ENCODE results near the gene NR2F1.

NR2F1 gene

GRCh38 chr5:93585041-93585766 lies 2.2 kb downstream of the NR2F1 start:
- no peak for TF ChIP-seq CTCF (IDR thresholded peaks at IDR 0.05; ENCODE audit: extremely low read depth, missing control alignments)
- DNase-seq (ENCODE audit: low spot score), result no peak

DNA sequence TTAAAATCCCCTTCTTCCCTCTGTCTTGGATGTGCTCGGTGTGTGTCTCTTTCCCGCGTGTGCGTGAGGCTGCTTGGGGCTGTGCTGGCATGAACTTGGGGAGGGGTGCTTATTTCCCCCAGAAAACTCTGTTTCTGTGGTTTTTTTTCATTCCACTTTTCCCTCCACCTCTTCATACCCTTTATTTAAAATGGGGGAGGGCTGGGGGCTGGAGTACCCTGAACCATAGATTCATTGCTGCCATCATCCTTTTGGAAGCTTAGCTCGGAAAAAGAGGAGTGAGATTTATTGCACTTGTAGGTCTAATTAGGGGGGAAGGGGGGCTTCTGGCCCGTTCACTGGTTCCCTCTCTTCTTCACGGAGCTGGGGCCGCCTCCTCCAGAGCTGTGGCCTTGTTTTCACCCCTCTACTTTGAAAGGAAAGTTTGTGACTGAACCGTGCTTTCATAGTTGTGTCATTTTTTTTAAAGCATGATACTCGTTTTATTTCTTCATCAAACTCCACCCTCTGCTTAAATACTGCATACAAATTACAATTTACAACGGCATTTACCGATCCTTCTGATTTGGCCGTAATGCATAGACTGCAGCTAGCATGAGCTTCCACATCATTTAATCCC lies 2.9 kb downstream of the NR2F1 start:
- TF ChIP-seq CTCF (IDR thresholded peaks at IDR 0.05; ENCODE audit: extremely low read depth, missing control alignments), result no peak
- DNase-seq (ENCODE audit: low spot score), result no peak

DNA sequence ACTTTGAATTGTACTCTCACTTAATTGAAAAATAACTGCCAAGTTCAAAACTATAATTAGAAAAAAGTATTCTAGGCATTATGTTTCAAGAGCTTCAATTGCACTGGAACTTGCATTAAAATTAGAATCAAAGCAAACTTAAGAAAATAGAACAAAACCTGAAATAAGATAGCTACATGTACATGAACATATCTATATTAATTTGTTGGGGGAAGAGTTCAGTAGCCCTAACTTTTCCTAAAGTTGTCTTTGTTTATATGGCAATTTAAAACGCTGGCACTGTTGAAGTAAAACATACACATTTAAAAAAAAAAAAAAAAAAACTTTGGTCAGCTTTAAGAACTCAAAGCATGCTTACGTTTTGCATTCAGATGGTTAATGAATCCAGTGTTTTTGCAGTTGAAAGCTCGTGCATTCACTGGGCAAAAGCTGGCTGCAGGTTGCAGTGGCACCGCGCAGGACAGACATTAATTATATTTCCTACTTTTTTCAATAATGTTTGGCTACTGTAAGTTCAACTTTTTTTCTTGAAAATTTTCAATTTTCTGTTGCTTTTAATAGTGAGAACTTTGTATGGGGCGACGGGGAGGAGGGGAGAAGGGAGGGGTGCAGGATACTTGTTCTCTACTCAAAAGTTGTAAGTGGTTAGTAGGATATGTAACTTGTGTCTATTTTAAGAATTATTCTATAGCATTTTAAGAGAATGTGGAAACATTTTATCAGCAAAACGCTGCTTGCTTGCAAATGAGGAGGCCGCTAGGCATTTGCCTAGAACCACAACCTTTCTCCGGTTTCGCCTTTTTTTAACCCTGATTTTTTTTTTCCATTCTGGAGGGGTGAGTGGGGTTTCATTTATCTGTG lies 3.9 kb downstream of the NR2F1 start:
- no peak for TF ChIP-seq CTCF (IDR thresholded peaks at IDR 0.05; ENCODE audit: extremely low read depth, missing control alignments)
- DNase-seq (ENCODE audit: low spot score), result no peak

GRCh38 chr5:93587597-93588351 lies 4.8 kb downstream of the NR2F1 start:
- TF ChIP-seq CTCF (IDR thresholded peaks at IDR 0.05; ENCODE audit: extremely low read depth, missing control alignments), result no peak
- DNase-seq (ENCODE audit: low spot score), result no peak

DNA sequence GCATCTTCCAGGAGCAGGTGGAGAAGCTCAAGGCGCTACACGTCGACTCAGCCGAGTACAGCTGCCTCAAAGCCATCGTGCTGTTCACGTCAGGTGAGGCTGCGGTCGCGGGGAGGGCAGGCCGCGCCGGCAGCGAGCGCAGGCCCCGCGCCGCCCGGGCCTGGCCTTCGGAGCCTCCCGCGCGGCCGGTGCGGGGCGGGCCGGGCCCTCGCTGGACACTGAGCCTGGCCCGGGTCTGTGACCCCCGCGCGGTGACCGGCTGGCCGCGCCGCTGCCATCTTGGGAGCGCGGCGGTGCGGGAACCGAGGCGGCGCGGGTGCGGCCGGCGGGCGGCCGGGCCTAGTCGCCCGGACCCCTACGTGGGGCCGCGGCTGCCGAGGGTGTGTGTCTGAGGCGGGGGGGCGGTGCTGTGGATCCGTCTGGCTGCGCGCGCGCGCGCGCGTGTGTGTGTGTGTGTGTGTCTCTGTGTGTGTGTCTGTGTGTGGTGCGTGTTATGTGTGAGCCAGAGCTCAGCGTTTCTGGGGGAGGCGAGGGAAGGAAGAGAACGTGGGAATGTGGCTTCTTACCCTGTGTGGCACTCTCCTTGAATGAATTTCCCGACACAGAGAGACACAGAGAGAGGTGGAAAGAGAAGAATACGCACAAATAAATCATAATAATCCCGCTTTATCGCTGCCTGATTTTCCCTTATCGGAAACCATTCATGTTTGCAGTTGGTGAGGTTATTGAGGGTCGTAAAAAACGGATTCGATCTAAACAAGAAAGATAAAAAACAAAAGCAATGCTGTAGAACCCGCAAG lies 5.5 kb downstream of the NR2F1 start:
- no peak for TF ChIP-seq CTCF (IDR thresholded peaks at IDR 0.05; ENCODE audit: extremely low read depth, missing control alignments)
- no peak for DNase-seq (ENCODE audit: low spot score)

- no peak for TF ChIP-seq CTCF (IDR thresholded peaks at IDR 0.05; ENCODE audit: extremely low read depth, missing control alignments)
- no peak for DNase-seq (ENCODE audit: low spot score)
Measured at GRCh38 chr5:93589152-93589828, 6.3 kb downstream of the NR2F1 start.

Data from GM20000 (cell line).